COLO668 (cell line): ENCODE measurements around the gene STX7.
A peak's percentile ranks its signal among the peaks of the same experiment; 100 is the strongest.

Source experiments
- DNase-seq: peaks from one replicate; lab custom pipeline; 2025; ENCODE audit not compliant: unreplicated experiment; lab: John Stamatoyannopoulos, UW

Gene STX7

GRCh38 chr6:132506869-132507808 is 5.8 kb downstream of the STX7 start:
- no peak for DNase-seq

DNA sequence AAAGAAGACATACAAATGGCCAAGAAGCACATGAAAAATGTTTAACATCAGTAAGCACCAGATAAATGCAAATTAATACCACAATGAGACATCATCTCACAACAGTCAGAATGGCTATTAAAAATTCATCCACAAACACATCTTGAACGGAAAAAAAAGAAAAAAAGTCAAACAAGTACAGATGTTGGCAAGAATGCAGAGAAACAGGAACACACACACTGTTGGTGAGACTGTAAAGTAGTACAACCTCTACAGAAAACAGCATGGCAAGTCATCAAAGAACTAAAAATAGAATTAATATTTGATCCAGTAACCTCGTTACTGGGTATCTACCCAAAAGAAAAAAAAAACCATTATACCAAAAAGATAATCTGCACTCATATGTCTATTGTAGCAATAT is 6.5 kb downstream of the STX7 start:
- DNase-seq: no peak

DNA sequence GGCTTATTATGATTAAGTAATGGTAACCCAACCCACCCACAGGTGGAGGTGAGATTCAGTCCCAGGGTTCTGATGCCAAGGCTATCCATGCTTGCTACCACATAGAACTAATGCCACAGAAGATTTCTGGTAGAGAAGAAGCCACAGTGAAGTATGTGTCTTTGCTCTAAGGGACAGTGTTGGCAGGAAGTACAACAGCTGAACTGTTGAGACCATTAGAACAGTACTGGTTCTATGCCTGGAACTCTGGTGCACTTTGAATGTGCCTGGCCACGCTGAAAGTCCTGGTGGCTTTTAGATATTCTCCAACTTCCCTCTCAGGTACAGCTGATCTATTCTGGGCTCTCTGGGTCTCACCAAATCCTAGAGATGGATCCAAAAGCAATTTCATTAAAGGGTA is 7.8 kb downstream of the STX7 start:
- DNase-seq: no peak

GRCh38 chr6:132504757-132505156 is 8.2 kb downstream of the STX7 start:
- DNase-seq: no peak

- DNase-seq: no peak
Observed at GRCh38 chr6:132499757-132500156, 13.2 kb downstream of the STX7 start.

- no peak for DNase-seq
Observed at GRCh38 chr6:132498638-132499037, 14.3 kb downstream of the STX7 start.

DNA sequence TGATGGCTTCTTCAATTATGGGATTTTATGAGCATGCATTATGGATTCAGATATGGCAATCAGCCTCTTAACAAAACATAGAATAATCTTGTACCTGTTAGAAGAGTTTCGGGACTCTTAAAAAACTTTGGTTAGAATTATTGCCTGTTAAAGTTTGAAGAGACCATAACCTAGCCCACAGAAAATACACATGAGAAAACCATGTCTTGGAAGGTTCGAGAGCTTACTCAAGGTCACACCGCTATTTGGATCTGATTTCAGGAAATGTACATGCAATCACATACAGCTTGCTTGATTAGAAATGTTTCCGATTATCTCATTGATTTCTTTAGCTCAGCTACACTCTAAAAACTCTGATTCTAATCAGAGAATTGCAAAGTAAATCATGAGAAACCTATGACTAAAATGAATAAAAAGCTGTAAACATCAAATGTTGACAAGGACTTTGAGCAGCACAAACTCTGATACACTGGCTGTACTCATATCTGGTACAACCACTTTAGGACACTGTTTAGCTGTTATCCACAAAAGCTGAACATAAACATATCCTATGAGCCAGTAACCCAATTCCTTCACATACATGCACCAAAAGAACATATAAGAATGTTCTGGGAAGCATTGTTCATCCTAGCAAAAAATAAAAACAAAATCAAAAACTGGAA is 16.3 kb downstream of the STX7 start:
- DNase-seq: no peak

GRCh38 chr6:132495604-132496079 is 17.3 kb downstream of the STX7 start:
- no peak for DNase-seq

DNA sequence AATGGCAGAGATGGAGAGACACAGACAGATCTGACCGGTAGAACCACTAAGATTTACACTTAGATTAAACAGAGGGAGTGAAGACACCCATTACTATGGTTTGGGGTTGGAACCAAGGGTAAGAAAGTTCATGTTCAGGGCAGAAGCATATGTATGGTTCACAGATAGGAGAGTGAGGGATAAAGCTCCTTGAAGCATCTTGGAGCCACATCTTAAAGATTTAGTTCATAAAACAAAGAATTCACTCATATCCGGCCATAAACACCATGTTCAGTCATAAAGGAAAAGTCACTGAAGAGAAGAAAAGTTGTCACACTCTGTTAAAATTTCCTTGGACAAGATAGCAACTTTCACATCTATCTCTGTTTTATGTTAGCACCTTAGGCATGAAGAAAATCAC is 18.0 kb downstream of the STX7 start:
- no peak for DNase-seq

DNA sequence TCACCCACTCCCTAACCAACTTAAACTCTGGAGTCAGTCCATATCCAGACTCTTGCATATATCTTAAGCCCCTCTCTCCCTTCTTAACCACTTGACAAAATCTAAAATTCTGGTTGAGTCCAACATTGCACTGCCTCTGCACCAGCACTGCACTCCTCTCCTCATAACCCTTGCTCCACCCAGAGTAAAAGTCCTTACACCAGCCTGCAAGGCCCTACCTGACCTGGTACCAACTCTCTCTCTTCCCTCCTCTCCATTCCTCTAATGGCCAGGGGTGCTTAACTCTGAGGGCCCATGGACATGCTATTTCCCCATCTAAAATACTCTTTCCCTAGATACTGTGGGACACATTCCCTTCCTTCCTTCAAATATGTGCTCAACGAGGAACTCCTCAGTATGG is 21.0 kb downstream of the STX7 start:
- DNase-seq: no peak

GRCh38 chr6:132491303-132491702 is 21.6 kb downstream of the STX7 start:
- no peak for DNase-seq

DNA sequence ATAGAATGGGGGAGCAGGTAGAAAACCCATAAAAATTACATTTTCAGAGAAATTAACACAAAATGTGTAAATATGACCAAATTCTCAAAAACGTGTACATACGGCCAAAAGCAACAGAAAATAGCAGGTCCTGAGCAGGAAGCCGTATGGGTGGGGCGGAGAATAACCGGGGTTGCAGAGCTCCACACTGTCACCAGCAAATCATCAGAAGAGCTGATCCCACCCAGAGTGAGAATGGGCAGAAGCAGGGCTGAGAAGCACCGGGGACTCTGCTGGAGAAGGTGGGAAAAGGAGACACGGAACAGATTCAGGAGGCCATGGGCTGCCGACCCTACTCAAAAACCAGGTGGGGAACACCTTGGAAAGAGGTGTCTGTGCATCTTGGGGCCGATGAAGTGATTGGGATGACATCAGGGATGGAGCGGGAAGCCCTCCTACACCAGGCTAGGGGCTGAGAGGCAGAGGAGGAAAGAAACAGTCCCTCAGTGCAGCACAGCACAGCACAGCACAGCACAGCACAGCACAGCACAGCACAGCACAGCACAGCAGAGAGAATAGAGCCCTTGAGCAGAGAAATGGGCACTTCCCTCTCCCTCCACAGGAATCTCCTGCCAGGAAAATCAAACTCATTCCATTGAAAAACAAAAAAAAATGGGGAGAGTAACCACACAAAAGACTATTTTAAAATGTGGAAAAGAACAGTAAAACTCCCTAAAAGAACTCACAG is 22.3 kb downstream of the STX7 start:
- DNase-seq: no peak

DNA sequence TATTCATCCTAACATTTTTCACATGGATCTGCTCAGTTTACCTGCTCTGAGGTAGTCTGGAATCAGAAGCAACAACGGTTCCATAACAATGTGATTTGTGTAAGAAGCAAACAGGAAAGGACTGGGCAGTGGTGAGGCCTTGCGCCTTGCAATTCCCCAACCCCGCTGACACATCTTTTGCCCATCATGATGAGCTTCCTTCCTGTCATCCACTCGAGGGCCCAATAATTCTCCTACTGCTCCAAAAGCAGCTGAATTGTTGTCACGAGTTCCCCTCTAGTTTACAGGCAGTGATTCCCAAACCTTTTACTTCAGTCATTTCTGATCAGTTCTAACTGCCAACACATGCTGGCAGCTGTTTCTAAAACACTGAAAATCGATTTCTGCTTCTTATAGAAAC is 22.9 kb downstream of the STX7 start:
- DNase-seq: no peak

- DNase-seq: no peak
Observed at GRCh38 chr6:132489376-132489775, 23.5 kb downstream of the STX7 start.

DNA sequence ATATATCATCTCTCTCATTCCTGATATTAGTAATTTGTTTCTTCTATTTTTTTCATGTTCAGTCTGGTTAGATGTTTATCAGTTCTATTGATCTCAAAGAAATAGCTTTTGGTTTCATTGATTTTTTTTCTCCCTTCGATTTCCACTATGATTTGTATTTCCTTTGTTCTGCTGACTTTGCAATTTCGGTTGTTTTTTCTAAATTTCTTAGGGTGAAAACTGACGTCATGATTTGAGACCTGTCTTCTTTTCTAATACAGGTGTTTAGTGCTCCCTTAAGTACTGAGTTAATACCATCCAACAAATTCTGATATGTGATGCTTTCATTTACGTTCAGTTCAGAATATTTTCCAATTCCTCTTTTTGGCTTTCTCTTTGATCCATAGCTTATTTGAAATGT is 25.2 kb downstream of the STX7 start:
- DNase-seq: no peak

GRCh38 chr6:132484680-132485018 is 28.3 kb downstream of the STX7 start:
- no peak for DNase-seq

GRCh38 chr6:132483779-132484679 is 28.9 kb downstream of the STX7 start:
- DNase-seq: peak; percentile 37

- DNase-seq: no peak
Observed at GRCh38 chr6:132482581-132482980, 30.3 kb downstream of the STX7 start.

DNA sequence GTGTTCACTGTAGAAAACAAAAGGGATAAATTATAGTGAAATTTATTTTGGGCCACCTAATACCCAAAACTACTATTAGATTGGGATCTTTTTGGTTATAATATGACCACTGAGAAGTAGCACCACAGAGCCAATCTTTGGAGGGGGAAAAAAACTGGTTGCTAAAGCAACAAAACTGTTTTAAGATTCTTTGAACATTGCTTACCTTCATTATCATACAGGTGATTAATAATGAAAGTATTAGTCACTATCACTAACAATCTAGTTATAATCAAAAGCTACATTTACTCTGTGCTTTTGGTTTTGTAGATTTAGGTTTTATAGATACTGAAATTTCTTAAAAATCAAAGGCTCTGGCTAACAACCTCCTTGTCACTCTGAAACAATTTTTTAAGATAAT is 31.7 kb downstream of the STX7 start:
- no peak for DNase-seq

DNA sequence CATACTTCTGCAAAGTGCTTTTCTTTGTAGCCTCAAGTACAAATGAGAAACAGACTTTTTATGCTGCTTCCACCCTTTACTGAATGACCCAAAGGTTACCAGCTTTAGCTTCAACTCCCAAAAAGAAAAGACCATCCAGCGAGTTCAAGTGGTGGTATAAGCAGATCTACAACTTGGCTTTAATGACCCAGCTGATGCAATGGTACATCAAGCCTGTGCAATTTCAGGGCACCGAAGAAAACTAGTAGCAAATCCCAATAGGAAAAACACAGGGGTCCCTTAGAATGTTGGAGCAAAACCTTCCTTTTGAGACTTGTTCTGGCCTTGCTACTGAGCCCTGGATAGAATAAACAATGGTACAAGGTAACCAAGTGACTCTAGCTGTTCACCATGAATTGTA is 33.8 kb downstream of the STX7 start:
- no peak for DNase-seq

- DNase-seq: no peak
Observed at GRCh38 chr6:132478674-132479073, 34.2 kb downstream of the STX7 start.
